Measurements from ENCODE around the gene CALHM4. TPM values are rescaled to one million over a fixed set of nuclear protein-coding genes. Genes with fewer than 3 reads are reported as not detected.

Gene CALHM4
- total and polyA plus RNA-seq, 2 of the 13 experiments (the other 11 are each of a cell fraction or from before 2014, with no cell fraction given) = not detected

DNA sequence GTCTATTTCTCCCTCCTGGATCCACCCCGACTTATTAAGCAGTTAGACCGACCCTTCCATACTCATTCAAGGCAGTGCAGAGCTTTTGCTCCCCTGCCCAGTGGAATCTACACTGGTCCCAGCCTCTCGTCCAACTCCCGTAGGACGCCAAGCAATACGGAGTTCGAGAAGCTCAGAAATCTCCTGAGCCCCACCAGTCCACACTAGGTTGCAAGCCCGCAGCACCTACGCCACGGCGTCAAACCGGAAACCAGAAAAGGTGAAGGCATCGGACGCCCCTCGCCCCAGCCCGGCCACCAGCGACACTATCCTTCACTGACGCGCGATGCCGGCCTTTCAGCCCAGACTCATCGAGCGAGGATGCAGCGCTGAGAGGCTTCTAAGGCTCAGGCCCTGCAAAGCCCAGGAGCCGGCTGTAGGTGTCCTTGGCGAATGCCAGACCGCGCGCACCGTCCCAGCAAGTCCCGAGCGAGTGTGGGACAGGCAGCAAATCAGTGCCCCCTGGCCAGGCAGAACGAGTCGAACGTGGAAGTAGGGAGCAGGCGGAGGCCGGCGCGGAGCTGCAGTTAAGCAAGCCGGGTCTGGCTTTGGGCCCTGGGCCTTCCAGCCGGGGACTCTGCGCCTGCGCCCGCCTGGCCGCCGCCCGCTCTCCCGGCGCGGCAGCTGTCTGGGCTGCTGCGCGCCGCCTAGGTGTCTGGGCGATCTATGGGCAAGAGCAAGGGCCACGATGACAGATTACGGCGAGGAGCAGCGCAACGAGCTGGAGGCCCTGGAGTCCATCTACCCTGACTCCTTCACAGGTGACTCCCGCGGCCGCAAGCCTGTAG, 17.5 kb downstream of the CALHM4 start, which contains the start of gene RWDD1 (continued):
- TF ChIP-seq, protein P1, sequence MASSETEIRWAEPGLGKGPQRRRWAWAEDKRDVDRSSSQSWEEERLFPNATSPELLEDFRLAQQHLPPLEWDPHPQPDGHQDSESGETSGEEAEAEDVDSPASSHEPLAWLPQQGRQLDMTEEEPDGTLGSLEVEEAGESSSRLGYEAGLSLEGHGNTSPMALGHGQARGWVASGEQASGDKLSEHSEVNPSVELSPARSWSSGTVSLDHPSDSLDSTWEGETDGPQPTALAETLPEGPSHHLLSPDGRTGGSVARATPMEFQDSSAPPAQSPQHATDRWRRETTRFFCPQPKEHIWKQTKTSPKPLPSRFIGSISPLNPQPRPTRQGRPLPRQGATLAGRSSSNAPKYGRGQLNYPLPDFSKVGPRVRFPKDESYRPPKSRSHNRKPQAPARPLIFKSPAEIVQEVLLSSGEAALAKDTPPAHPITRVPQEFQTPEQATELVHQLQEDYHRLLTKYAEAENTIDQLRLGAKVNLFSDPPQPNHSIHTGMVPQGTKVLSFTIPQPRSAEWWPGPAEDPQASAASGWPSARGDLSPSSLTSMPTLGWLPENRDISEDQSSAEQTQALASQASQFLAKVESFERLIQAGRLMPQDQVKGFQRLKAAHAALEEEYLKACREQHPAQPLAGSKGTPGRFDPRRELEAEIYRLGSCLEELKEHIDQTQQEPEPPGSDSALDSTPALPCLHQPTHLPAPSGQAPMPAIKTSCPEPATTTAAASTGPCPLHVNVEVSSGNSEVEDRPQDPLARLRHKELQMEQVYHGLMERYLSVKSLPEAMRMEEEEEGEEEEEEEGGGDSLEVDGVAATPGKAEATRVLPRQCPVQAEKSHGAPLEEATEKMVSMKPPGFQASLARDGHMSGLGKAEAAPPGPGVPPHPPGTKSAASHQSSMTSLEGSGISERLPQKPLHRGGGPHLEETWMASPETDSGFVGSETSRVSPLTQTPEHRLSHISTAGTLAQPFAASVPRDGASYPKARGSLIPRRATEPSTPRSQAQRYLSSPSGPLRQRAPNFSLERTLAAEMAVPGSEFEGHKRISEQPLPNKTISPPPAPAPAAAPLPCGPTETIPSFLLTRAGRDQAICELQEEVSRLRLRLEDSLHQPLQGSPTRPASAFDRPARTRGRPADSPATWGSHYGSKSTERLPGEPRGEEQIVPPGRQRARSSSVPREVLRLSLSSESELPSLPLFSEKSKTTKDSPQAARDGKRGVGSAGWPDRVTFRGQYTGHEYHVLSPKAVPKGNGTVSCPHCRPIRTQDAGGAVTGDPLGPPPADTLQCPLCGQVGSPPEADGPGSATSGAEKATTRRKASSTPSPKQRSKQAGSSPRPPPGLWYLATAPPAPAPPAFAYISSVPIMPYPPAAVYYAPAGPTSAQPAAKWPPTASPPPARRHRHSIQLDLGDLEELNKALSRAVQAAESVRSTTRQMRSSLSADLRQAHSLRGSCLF (CRISPR knock-in tag; IDR thresholded peaks at IDR 0.05; ENCODE audit: borderline replicate concordance) = peak; percentile 84; the same call in 1 of the 2 replicates
- peak; percentile 76; the same call in 1 of the 2 replicates for TF ChIP-seq KDM5A (IDR thresholded peaks at IDR 0.05; ENCODE audit: borderline replicate concordance, low read length)
- peak; percentile 98 for TF ChIP-seq ZNF124 (CRISPR knock-in tag; IDR thresholded peaks at IDR 0.05)
- no peak for TF ChIP-seq SETDB1 (CRISPR knock-in tag; IDR thresholded peaks at IDR 0.05; ENCODE audit: borderline replicate concordance)
- peak; percentile 88; the same call in 1 of the 2 replicates for TF ChIP-seq KLF12 (CRISPR knock-in tag; IDR thresholded peaks at IDR 0.05; ENCODE audit: borderline replicate concordance)
- TF ChIP-seq ZC3H13 (CRISPR knock-in tag; IDR thresholded peaks at IDR 0.05) = no peak; the same call in 1 of the 2 replicates
- TF ChIP-seq ZNF773 (CRISPR knock-in tag; IDR thresholded peaks at IDR 0.05; ENCODE audit: borderline replicate concordance) = no peak; the same call in 1 of the 2 replicates
- peak; percentile 98; the same call in 1 of the 2 replicates for TF ChIP-seq ZNF598 (CRISPR knock-in tag; IDR thresholded peaks at IDR 0.05; ENCODE audit: borderline replicate concordance)
- peak; percentile 94; the same call in 1 of the 2 replicates for TF ChIP-seq ZNF44 (CRISPR knock-in tag; IDR thresholded peaks at IDR 0.05)
- TF ChIP-seq ZNF761 (CRISPR knock-in tag; conservative IDR thresholded peaks at IDR 0.05) = peak; percentile 90
- peak; percentile 52 for TF ChIP-seq FOXO1 (CRISPR knock-in tag; IDR thresholded peaks at IDR 0.05)
- peak; percentile 42; the same call in 1 of the 2 replicates for TF ChIP-seq JUN (CRISPR knock-in tag; IDR thresholded peaks at IDR 0.05)
- no peak for TF ChIP-seq FOSL1 (CRISPR knock-in tag; IDR thresholded peaks at IDR 0.05; ENCODE audit: borderline replicate concordance)
- TF ChIP-seq, protein P2, sequence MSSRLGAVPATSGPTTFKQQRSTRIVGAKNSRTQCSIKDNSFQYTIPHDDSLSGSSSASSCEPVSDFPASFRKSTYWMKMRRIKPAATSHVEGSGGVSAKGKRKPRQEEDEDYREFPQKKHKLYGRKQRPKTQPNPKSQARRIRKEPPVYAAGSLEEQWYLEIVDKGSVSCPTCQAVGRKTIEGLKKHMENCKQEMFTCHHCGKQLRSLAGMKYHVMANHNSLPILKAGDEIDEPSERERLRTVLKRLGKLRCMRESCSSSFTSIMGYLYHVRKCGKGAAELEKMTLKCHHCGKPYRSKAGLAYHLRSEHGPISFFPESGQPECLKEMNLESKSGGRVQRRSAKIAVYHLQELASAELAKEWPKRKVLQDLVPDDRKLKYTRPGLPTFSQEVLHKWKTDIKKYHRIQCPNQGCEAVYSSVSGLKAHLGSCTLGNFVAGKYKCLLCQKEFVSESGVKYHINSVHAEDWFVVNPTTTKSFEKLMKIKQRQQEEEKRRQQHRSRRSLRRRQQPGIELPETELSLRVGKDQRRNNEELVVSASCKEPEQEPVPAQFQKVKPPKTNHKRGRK (CRISPR knock-in tag; IDR thresholded peaks at IDR 0.05) = no peak; the same call in 1 of the 2 replicates
- TF ChIP-seq, protein P3, sequence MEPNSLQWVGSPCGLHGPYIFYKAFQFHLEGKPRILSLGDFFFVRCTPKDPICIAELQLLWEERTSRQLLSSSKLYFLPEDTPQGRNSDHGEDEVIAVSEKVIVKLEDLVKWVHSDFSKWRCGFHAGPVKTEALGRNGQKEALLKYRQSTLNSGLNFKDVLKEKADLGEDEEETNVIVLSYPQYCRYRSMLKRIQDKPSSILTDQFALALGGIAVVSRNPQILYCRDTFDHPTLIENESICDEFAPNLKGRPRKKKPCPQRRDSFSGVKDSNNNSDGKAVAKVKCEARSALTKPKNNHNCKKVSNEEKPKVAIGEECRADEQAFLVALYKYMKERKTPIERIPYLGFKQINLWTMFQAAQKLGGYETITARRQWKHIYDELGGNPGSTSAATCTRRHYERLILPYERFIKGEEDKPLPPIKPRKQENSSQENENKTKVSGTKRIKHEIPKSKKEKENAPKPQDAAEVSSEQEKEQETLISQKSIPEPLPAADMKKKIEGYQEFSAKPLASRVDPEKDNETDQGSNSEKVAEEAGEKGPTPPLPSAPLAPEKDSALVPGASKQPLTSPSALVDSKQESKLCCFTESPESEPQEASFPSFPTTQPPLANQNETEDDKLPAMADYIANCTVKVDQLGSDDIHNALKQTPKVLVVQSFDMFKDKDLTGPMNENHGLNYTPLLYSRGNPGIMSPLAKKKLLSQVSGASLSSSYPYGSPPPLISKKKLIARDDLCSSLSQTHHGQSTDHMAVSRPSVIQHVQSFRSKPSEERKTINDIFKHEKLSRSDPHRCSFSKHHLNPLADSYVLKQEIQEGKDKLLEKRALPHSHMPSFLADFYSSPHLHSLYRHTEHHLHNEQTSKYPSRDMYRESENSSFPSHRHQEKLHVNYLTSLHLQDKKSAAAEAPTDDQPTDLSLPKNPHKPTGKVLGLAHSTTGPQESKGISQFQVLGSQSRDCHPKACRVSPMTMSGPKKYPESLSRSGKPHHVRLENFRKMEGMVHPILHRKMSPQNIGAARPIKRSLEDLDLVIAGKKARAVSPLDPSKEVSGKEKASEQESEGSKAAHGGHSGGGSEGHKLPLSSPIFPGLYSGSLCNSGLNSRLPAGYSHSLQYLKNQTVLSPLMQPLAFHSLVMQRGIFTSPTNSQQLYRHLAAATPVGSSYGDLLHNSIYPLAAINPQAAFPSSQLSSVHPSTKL (CRISPR knock-in tag; IDR thresholded peaks at IDR 0.05) = peak; percentile 85
